SK-N-SH (cell line): ENCODE results near the gene C10orf90.
A peak's percentile ranks its signal among the peaks of the same experiment; 100 is the strongest.

Source experiments
- CHD2 ChIP-seq: fragments of 150-350 bp; IDR thresholded peaks from 2 replicates; pipeline ENCODE4 v1.6.1; 2018; ENCODE audit warnings: low read length; ENCODE audit not compliant: partially characterized antibody
- EP300 ChIP-seq, 2 experiments: IDR thresholded peaks; 2 replicates each; pipeline versions ENCODE4 v1.4.0 to v1.6.1; 2012; ENCODE audit warnings: borderline replicate concordance in 1 of 2, low read depth in 1 of 2, low read length in 1 of 2
- EZH2phosphoT487 ChIP-seq: fragments of 200-600 bp; sonication (generic); IDR thresholded peaks from 2 replicates; pipeline ENCODE4 v1.6.1; 2017; ENCODE audit warnings: low read depth, mixed run types, mild to moderate bottlenecking, antibody characterized with exemption, moderate library complexity, borderline replicate concordance
- GABPA ChIP-seq: IDR thresholded peaks from 2 replicates; pipeline ENCODE4 v1.4.0; 2012; ENCODE audit warnings: low read depth, mild to moderate bottlenecking
- IRF3 ChIP-seq: fragments of 150-350 bp; IDR thresholded peaks from 2 replicates; pipeline ENCODE4 v1.6.1; 2016; ENCODE audit warnings: mild to moderate bottlenecking, low read depth, low read length
- JUND ChIP-seq: IDR thresholded peaks from 2 replicates; pipeline ENCODE4 v1.4.0; 2012
- MAX ChIP-seq: IDR thresholded peaks from 2 replicates; pipeline ENCODE4 v1.4.0; 2012; ENCODE audit warnings: low read depth
- POLR2AphosphoS5 ChIP-seq: IDR thresholded peaks from 2 replicates; pipeline ENCODE4 v1.6.1; 2012; ENCODE audit warnings: low read depth, low read length
- REST ChIP-seq: IDR thresholded peaks from 2 replicates; pipeline ENCODE4 v1.6.1; 2012; ENCODE audit warnings: mild to moderate bottlenecking, low read depth, low read length, moderate library complexity
- SIN3A ChIP-seq: IDR thresholded peaks from 2 replicates; pipeline ENCODE4 v1.6.1; 2012; ENCODE audit warnings: low read depth, mild to moderate bottlenecking, low read length, moderate library complexity, borderline replicate concordance
- USF2 ChIP-seq: fragments of 150-350 bp; IDR thresholded peaks from 2 replicates; pipeline ENCODE4 v1.6.1; 2017; ENCODE audit warnings: antibody characterized with exemption, low read length, low read depth, borderline replicate concordance
- YY1 ChIP-seq: IDR thresholded peaks from 2 replicates; pipeline ENCODE4 v1.4.0; 2012; ENCODE audit warnings: low read depth, mild to moderate bottlenecking
- TF ChIP-seq, protein P1 (sequence below): fragments of 200-600 bp; sonication (generic); IDR thresholded peaks from 2 replicates; pipeline ENCODE4 v1.6.1; 2017; ENCODE audit warnings: antibody characterized with exemption, mild to moderate bottlenecking, moderate library complexity

DNA sequence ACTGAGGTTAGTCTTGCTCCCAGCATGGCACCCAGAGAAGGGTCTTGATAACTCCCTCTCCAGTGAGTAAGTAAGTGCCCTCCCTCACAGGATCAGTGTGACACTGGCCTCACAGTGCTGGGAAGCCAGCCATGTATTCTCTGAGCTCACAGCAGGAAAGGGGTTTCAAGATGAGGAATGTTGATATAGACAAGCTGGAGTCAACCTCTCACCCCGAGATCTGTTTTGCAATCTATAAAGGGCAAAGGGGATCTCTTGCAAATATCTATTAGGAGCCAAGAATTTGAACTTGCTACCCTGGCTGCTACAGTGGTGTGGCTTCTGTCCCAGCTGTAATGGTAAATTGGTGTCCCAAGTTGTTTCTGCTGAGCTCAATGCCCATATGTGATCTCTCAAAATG is 212.0 kb downstream of the C10orf90 start:
- TF ChIP-seq GABPA (no peak), JUND (peak; percentile 33; the same call in 1 of the 2 replicates), YY1 (no peak), USF2 (no peak), REST (no peak), EZH2phosphoT487 (no peak), SIN3A (no peak), CHD2 (no peak), POLR2AphosphoS5 (no peak), MAX (no peak), IRF3 (no peak), EP300 (IDR thresholded peaks at IDR 0.05; ENCODE audit: borderline replicate concordance in 1 of 2, low read depth in 1 of 2, low read length in 1 of 2) (peak in 1 of 2 experiments; percentile 77; a peak in 2 of 4 replicates)
- TF ChIP-seq, protein P1, sequence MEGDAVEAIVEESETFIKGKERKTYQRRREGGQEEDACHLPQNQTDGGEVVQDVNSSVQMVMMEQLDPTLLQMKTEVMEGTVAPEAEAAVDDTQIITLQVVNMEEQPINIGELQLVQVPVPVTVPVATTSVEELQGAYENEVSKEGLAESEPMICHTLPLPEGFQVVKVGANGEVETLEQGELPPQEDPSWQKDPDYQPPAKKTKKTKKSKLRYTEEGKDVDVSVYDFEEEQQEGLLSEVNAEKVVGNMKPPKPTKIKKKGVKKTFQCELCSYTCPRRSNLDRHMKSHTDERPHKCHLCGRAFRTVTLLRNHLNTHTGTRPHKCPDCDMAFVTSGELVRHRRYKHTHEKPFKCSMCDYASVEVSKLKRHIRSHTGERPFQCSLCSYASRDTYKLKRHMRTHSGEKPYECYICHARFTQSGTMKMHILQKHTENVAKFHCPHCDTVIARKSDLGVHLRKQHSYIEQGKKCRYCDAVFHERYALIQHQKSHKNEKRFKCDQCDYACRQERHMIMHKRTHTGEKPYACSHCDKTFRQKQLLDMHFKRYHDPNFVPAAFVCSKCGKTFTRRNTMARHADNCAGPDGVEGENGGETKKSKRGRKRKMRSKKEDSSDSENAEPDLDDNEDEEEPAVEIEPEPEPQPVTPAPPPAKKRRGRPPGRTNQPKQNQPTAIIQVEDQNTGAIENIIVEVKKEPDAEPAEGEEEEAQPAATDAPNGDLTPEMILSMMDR, result no peak
